IPS DF 19.7 (cell line): Measurements from ENCODE around the gene HPSE2.

Experiments used
- DNase-seq: peaks from one replicate; pipeline ENCODE4 v3.0.0-alpha.2; 2013; ENCODE audit warnings: low read depth, low spot score

Gene HPSE2

DNA sequence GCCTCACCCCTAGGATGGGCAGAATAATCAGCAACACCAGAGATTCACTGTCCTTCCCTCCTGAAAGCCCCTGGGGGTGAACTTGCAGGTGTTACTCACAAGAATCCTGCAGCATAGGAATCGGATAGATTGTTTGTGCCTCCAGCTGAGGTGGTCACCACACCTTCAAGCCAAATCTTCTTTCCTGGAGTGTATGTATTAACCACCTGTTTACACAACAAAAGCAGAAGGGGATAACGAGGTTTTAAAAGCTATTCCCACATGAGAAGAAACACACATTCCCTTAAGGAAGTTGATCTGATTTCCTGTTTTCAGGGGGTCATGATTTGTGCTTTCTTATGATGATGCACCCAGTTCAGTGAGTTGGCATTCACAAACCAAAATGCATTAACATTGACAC, 615.1 kb downstream of the HPSE2 start:
- DNase-seq, result peak; percentile 52

DNA sequence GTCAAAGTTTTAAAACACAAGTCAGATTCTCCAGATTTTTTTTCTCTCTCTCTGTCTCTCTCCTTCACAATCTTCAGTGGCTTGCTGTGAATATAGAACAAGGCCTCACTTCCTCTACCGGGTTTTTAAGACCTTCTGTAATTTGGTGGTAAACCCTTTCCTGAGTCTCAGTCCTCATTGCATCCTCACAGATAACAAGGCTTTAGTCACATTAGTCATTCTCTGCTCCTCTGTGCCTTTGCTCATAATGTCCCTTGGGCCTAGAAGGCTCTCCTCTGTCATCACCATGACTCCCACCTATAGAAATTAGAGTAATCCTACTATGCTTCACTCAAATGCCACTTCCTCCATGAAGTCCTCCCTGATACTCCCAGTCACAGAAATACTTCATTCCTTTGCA, 616.2 kb downstream of the HPSE2 start:
- DNase-seq, result no peak

DNA sequence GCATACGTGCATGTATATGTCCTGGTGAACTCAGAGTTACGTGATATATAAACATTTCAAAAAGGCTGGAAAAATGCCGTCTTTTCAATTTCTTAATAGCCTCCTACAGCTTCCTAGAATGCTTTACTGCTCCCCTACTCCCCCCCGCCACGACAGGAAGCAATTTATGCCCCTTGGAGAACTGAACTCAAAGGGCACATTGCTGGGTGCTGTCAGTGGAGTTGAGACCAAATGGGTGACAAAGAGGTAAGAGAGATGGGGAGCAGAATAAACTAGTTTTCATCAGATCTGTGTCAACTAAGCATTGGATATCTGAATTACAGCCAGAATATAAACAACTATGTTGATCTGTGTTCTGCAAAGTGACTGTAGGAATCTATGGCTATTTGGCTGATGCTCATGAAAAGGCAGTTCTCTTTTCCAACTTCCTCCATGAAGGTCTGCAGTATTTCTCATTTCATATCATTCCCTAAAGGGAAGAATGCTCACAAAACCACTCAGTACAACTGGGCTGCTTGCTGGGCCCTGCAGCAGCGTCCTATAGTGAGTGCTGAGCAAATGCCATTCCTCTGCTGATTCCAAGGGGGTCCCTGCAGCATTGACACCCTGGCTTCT, 617.6 kb downstream of the HPSE2 start:
- no peak for DNase-seq

DNA sequence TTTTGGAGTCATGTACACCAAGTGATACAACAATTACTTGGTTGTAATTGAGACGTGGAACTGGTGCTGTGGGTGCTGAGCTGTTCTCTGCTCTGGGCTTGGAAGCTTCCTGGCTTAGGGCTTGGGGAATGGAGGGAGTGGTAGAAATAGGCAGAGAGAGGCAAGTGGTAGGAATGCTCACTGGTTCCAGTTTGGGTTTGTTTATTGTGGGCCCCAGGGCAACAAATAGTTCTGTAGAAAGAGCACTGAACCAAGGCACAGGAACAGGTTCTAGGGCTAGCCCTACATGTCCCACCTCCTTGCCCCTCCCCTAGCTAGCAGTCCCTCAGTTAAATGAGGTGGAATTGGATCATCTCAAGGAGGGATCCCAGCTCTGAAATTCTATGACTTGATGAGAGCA, 622.2 kb downstream of the HPSE2 start:
- no peak for DNase-seq

DNA sequence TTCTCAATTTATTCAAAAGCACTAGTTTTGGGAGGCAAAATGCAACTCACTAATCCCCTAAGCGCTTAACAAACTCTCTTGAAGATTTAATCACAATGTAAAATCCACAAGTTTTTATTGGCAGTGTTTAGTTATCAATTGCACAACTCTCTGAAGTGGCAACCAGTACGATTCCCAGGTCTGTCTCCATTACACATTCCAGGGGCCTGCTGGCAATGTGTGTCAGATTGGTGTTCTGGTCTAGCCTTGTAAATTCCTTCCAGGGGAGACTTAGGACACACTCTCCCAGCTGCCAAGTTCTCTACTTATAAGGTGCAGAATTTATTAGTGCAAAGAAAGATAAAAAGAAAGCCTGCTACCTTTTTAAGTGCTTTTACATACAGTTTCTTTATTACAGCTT, 624.2 kb downstream of the HPSE2 start:
- no peak for DNase-seq

- no peak for DNase-seq
Measured at GRCh38 chr10:98610836-98611235, 624.8 kb downstream of the HPSE2 start.

DNA sequence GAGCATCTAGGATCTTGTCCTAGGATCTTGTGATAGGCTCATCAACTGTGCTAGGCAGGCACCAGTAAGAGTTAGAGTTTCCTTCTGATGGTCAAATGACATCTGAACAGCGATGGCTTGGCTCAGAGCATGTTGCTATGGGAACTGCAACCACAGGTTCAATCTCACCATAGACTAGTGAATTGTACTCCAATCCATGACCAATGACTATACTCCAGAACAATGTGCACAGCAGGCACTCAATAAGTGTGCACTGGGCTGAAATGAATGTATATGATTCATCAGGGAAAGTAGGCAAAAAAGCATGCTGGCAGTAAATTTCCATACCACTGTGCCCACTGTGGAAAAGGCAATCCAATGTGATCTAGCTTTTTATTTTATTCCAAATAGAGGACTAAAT, 625.4 kb downstream of the HPSE2 start:
- no peak for DNase-seq

GRCh38 chr10:98609265-98609664, 626.4 kb downstream of the HPSE2 start:
- DNase-seq, result no peak

- DNase-seq, result no peak
Measured at GRCh38 chr10:98608411-98608810, 627.2 kb downstream of the HPSE2 start.

DNA sequence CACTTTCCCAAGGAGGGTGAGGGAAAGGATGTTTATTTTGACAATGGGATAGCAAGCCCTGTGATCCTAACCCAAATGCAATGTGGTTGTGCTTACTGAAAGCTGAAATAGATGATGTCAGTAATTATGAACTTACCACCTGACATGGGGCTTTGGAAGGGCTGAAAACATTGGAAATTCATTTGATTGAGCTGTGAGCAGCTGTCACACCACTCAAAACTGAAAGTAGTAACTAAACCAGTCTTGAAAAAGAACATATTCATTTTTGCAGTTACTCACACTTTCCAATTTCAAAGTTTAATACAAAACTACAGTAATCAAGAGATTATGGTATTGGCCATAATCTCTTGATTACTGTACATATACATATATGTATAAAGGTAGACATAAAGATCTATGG, 633.4 kb downstream of the HPSE2 start:
- no peak for DNase-seq

DNA sequence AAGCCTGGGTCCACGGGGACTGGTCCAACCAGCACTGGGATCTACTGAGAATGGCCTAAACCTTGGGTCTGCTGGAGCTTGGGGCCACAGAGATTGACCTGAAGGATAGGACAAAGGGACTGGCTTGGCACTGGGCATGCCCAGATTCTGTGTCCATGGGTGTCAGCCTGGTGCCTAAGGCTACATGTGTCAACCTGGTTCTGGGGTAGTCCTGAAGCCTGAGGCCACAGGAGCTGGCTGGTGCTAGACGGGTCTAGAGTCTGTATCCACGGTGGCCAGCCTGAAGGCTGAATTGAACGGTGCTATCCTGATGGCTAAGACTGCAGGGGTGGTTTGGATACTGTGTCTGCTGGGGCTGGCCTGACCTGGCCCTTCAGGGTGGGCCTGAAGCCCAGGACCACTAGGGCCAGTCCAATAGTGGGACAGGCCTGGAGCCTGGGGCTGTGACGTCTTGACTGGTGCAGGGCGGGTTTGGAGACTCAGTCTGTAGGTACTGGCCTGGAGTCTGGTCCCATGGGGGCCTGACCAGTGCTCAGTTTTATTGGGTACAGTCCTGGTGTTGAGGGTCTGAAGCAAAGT, 636.5 kb downstream of the HPSE2 start:
- DNase-seq, result no peak

GRCh38 chr10:98596404-98596803, 639.2 kb downstream of the HPSE2 start:
- DNase-seq, result no peak

DNA sequence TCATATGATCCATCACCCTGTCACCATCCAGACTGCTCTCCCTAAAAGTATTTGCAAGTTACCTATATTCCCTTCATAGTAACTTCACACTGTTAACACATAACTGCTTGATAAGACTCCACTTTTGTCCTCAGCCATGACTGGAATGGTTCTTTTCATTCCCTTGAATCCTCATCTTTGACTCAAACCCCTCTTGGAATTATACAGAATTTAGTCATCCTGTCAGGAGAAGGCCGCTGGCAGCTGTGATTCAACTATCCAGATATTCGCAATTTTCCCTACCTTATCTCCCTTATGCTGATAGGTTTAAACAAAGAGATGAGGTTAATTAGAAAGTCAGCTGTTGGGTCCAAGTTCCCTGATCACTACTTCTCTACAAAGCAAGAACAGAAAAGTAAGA, 646.0 kb downstream of the HPSE2 start:
- no peak for DNase-seq

- DNase-seq, result no peak
Measured at GRCh38 chr10:98589007-98589406, 646.6 kb downstream of the HPSE2 start.

GRCh38 chr10:98587156-98587837, 648.4 kb downstream of the HPSE2 start:
- no peak for DNase-seq

GRCh38 chr10:98586096-98586495, 649.6 kb downstream of the HPSE2 start:
- no peak for DNase-seq

GRCh38 chr10:98582363-98582762, 653.3 kb downstream of the HPSE2 start:
- DNase-seq, result no peak

GRCh38 chr10:98577578-98577977, 658.1 kb downstream of the HPSE2 start:
- no peak for DNase-seq

GRCh38 chr10:98577168-98577567, 658.5 kb downstream of the HPSE2 start:
- DNase-seq, result no peak

GRCh38 chr10:98576096-98576495, 659.6 kb downstream of the HPSE2 start:
- no peak for DNase-seq

GRCh38 chr10:98572594-98572993, 663.1 kb downstream of the HPSE2 start:
- DNase-seq, result no peak

GRCh38 chr10:98570834-98571233, 664.8 kb downstream of the HPSE2 start:
- DNase-seq, result no peak

DNA sequence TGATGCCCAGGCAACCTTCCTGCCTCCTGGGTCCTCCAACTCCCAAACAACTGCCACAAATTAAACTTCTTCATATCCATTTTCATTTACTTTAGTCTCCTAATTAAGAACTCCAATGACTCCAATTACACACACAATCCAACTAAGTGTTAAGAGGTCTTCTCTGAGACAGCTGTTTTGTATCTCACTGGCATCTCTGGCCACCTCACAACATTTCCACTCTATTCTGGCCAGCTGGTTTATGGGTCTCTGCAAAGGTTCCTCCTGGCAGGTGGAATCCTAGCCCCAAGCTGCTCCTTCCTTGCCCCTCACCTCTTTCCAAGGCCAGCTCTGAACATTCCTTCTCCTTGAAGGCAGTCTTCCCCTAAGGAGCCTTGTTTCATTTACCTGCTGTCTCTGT, 665.8 kb downstream of the HPSE2 start:
- DNase-seq, result no peak
